PC-9 (cell line): Measurements from ENCODE around the gene CHPT1. TPM values are rescaled to one million over a fixed set of nuclear protein-coding genes. Genes with fewer than 3 reads are reported as not detected.

Source experiments
- BruUV-seq: library from RNA; stranded (reverse); fragments of 400-500 nt; replicated peaks from 2 replicates; lab custom pipeline; 2021; lab: Mats Ljungman, UMichigan
- CTCF ChIA-PET: fragments of 300-600 bp; sonication (Branson Sonifier 250); formaldehyde crosslinking; loops from one replicate; lab custom pipeline; 2022; ENCODE audit warnings: antibody characterized with exemption; lab: Charles Lee
- POLR2A ChIA-PET: fragments of 300-600 bp; sonication (Branson Sonifier 250); formaldehyde crosslinking; loops from one replicate; lab custom pipeline; 2022; ENCODE audit warnings: antibody characterized with exemption; ENCODE audit not compliant: unreplicated experiment; lab: Charles Lee
- DNase-seq, 2 experiments: peaks; one replicate each; pipeline versions ENCODE4 v3.0.0 to v3.0.0-alpha.2; 2015 to 2022; ENCODE audit warnings: mixed read lengths in 1 of 2
- H2AFZ ChIP-seq: fragments of 200-600 bp; sonication (generic); 2 replicates; pipeline ENCODE4 v1.8.1; 2017; ENCODE audit warnings: antibody characterized with exemption
- H3F3A ChIP-seq: fragments of 200-600 bp; sonication (generic); 2 replicates; pipeline ENCODE4 v1.8.1; 2017; ENCODE audit warnings: antibody characterized with exemption, mild to moderate bottlenecking, low read depth; ENCODE audit not compliant: insufficient read depth
- H3K27ac ChIP-seq: fragments of 200-600 bp; sonication (generic); 2 replicates; pipeline ENCODE4 v1.6.1; 2016; ENCODE audit warnings: mixed run types
- H3K27me3 ChIP-seq: fragments of 200-600 bp; sonication (generic); 2 replicates; pipeline ENCODE4 v1.6.1; 2016; ENCODE audit warnings: low read depth, mixed run types; ENCODE audit not compliant: insufficient read depth
- H3K36me3 ChIP-seq: fragments of 200-600 bp; sonication (generic); 2 replicates; pipeline ENCODE4 v1.6.1; 2016; ENCODE audit warnings: low read depth, mixed run types
- H3K4me1 ChIP-seq: fragments of 200-600 bp; sonication (generic); replicated peaks from 2 replicates; pipeline ENCODE4 v1.6.1; 2016; ENCODE audit warnings: mixed run types; ENCODE audit not compliant: insufficient read depth
- H3K4me2 ChIP-seq: fragments of 200-600 bp; sonication (generic); 2 replicates; pipeline ENCODE4 v1.6.1; 2017; ENCODE audit warnings: mixed run types
- H3K4me3 ChIP-seq: fragments of 200-600 bp; sonication (generic); 2 replicates; pipeline ENCODE4 v1.6.1; 2016; ENCODE audit warnings: mixed run types
- H3K79me2 ChIP-seq: fragments of 200-600 bp; sonication (generic); 2 replicates; pipeline ENCODE4 v1.6.1; 2017; ENCODE audit warnings: low read depth, mixed run types
- H3K9me2 ChIP-seq: fragments of 200-600 bp; sonication (generic); 2 replicates; pipeline ENCODE4 v1.8.1; 2017; ENCODE audit warnings: mild to moderate bottlenecking; ENCODE audit not compliant: insufficient read depth
- H3K9me3 ChIP-seq: fragments of 200-600 bp; sonication (generic); 2 replicates; pipeline ENCODE4 v1.8.1; 2016; ENCODE audit warnings: low read depth; ENCODE audit not compliant: insufficient read depth
- H4K20me1 ChIP-seq: fragments of 200-600 bp; sonication (generic); 2 replicates; pipeline ENCODE4 v1.8.1; 2017; ENCODE audit not compliant: insufficient read depth
- EZH2 ChIP-seq: fragments of 200-600 bp; sonication (generic); IDR thresholded peaks from 2 replicates; pipeline ENCODE4 v1.8.0; 2017; ENCODE audit warnings: antibody characterized with exemption, low read depth
- intact Hi-C: fragments of 100-400 bp; cut with micrococcal nuclease; formaldehyde crosslinking; loops from one replicate; pipeline ENCODE4 v1.10.0; 2022; ENCODE audit not compliant: unreplicated experiment
- total RNA-seq: library from RNA; stranded (reverse); gene quantifications from 2 replicates; pipeline ENCODE4 v1.2.3, GENCODE V29; 2021
- TF ChIP-seq, protein P1 (sequence below): fragments of 200-600 bp; sonication (generic); conservative IDR thresholded peaks from 2 replicates; pipeline ENCODE4 v1.6.1; 2017; ENCODE audit warnings: mixed run types, antibody characterized with exemption, mild to moderate bottlenecking, moderate library complexity

The CHPT1 gene
- total RNA-seq, 1 experiment from 2014 or later, result 6.1 TPM

- H3K27me3 ChIP-seq, result no peaks in the 10 kb centered on the region
- no peaks in the 10 kb centered on the region for H3K9me3 ChIP-seq
- H3K4me3 ChIP-seq, result no peak overlapping the region
- H3F3A ChIP-seq, result no peaks in the 10 kb centered on the region
- DNase-seq, result peak; percentile 38 to 42
- ChIA-PET CTCF (interaction anchor here (0.6 to 0.8 kb wide), 3 partner anchors 67 to 300 kb away, joined by 4 to 5 read pairs (median 4); no protein-coding TSS in a partner anchor), POLR2A (no interaction called here)
- intact Hi-C loops, result loop anchor here (1.0 to 10.0 kb wide), 6 partner anchors 57 to 994 kb away; partner anchors contain the start of gene GNPTAB
- H3K9me2 ChIP-seq, result no peaks in the 10 kb centered on the region
- no peaks in the 10 kb centered on the region for H3K79me2 ChIP-seq
- no peaks in the 10 kb centered on the region for H3K36me3 ChIP-seq
- no TSS peak for BruUV-seq
- no peak overlapping the region for H3K4me2 ChIP-seq
- H3K27ac ChIP-seq, result no peak overlapping the region
- no peaks in the 10 kb centered on the region for H4K20me1 ChIP-seq
- H2AFZ ChIP-seq, result no peak overlapping the region
- no peaks in the 10 kb centered on the region for H3K4me1 ChIP-seq
- TF ChIP-seq EZH2, result no peak
- TF ChIP-seq, protein P1, sequence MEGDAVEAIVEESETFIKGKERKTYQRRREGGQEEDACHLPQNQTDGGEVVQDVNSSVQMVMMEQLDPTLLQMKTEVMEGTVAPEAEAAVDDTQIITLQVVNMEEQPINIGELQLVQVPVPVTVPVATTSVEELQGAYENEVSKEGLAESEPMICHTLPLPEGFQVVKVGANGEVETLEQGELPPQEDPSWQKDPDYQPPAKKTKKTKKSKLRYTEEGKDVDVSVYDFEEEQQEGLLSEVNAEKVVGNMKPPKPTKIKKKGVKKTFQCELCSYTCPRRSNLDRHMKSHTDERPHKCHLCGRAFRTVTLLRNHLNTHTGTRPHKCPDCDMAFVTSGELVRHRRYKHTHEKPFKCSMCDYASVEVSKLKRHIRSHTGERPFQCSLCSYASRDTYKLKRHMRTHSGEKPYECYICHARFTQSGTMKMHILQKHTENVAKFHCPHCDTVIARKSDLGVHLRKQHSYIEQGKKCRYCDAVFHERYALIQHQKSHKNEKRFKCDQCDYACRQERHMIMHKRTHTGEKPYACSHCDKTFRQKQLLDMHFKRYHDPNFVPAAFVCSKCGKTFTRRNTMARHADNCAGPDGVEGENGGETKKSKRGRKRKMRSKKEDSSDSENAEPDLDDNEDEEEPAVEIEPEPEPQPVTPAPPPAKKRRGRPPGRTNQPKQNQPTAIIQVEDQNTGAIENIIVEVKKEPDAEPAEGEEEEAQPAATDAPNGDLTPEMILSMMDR, result peak; percentile 96
These were observed 76.3 kb downstream of the CHPT1 start for GRCh38 chr12:101773650-101774162.

- Histone ChIP-seq H3K36me3 (no peaks in the 10 kb centered on the region), H4K20me1 (no peaks in the 10 kb centered on the region), H3K9me2 (no peaks in the 10 kb centered on the region), H3K27ac (no peak overlapping the region), H3F3A (no peaks in the 10 kb centered on the region), H3K4me1 (no peaks in the 10 kb centered on the region), H3K4me3 (no peak overlapping the region), H2AFZ (no peak overlapping the region), H3K9me3 (no peaks in the 10 kb centered on the region), H3K79me2 (no peaks in the 10 kb centered on the region), H3K4me2 (no peak overlapping the region), H3K27me3 (no peaks in the 10 kb centered on the region)
- DNase-seq, result no peak
- POLR2A ChIA-PET, result no interaction called here
- intact Hi-C loops, result loop anchor here (10.0 kb wide), 2 partner anchors 319 to 529 kb away; no protein-coding TSS in a partner anchor
- BruUV-seq, result no TSS peak
- TF ChIP-seq EZH2, result no peak
- TF ChIP-seq, protein P1, result no peak
- CTCF ChIA-PET, result no interaction called here
These were observed 78.4 kb downstream of the CHPT1 start for GRCh38 chr12:101775816-101776215.

DNA sequence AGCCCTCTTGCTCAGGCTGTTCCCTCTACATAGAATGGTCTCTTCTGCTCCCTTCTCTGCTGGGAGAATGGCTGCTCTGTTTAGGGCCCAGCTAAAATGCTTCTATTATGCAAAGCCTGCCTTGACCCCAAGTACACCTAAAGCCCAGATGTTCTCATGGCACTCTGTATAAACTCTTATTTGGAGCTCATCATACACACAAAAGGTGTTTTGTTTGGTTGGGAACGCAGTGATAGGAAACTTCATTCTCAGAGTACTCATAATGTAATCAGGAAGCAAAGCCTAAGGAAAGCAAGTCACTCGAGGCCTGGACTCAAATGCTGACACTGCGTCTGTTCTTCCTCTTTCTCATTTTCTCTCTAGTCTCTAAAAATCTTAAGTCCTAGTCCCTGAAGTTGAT is 80.0 kb downstream of the CHPT1 start:
- Histone ChIP-seq H3F3A (no peaks in the 10 kb centered on the region), H3K9me3 (no peaks in the 10 kb centered on the region), H3K4me2 (no peak overlapping the region), H3K79me2 (no peaks in the 10 kb centered on the region), H3K27me3 (no peaks in the 10 kb centered on the region), H3K4me1 (no peaks in the 10 kb centered on the region), H3K4me3 (no peak overlapping the region), H3K9me2 (no peaks in the 10 kb centered on the region), H2AFZ (no peak overlapping the region), H4K20me1 (no peaks in the 10 kb centered on the region), H3K36me3 (no peaks in the 10 kb centered on the region), H3K27ac (no peak overlapping the region)
- no TSS peak for BruUV-seq
- DNase-seq, result no peak
- intact Hi-C loops, result loop anchor here (10.0 kb wide), 2 partner anchors 317 to 527 kb away; no protein-coding TSS in a partner anchor
- TF ChIP-seq EZH2, result no peak
- POLR2A ChIA-PET, result no interaction called here
- CTCF ChIA-PET, result no interaction called here
